Aortic smooth muscle cell (primary cell): Measurements from ENCODE around the gene OR52N1. TPM values are rescaled to one million over a fixed set of nuclear protein-coding genes. Genes with fewer than 3 reads are reported as not detected.

Experiments
- total RNA-seq: library from RNA; depleted of rRNA; stranded (reverse); fragments of >200 nt; gene quantifications from 2 replicates; pipeline ENCODE4 v1.2.3, GENCODE V29; 2014

OR52N1 gene
- total RNA-seq, result not detected in 2 replicates

GRCh38 chr11:5791165-5791564 is at the start of gene OR52N1:
OR52N1 (minus strand) TSS chr11:5791265; CDS start chr11:5788816, 2,449 bp downstream.

DNA sequence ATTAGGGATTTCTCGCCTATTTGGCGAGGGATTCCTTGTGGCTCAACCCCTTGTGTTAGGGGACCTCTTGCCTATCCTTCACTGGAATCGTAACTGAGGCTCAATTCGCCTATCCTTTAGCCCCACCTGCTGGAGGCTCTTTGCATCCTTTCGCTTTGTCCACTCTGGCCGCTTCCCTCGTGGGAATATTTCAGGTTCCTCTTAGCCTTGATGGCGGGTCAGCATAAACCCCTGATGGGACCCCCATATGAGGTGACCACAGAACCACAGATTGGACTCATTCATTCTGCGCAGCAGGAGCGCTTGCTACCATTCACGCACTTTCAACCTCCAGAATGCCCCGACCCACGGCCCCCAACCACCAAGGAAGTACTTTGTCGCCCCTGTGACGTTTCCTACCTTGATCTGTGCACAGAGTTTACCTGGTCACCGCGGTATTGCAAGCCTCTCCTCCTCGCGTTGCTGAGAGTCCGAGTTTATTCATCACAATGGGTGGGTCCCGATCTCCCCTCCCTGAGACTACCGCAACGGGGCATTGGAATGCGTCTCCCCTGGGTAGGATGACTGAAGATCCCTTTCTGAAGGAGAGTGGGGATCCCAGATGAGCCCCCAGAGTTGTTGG is 17.5 kb upstream of the OR52N1 start, which contains the start of gene OR52N2:
OR52N2 (plus strand) TSS at position 425 of the 622 bp plus-strand sequence. CDS start 11,412 bp downstream, outside the sequence.

GRCh38 chr11:5783255-5783654 is 7.8 kb downstream of the OR52N1 start, which contains the start of gene OR52N5:
OR52N5 (minus strand) TSS chr11:5783355; CDS start chr11:5778634, 4,721 bp downstream.

GRCh38 chr11:5753943-5754342 is 37.1 kb downstream of the OR52N1 start, which contains the start of gene OR52N4:
OR52N4 (plus strand) TSS chr11:5754243; CDS start chr11:5754741, 498 bp downstream.

Other genes with a start within 250 kb of the OR52N1 start
- gene OR52H1, start 242.7 kb downstream of the OR52N1 start, total RNA-seq, result 0.66 and 0.87 TPM in 2 replicates
- gene OR52B6, start 210.4 kb downstream of the OR52N1 start, total RNA-seq, result not detected in 2 replicates
- gene TRIM6, start 194.6 kb downstream of the OR52N1 start, total RNA-seq, result 2.9 and 3.9 TPM in 2 replicates
- gene TRIM34, start 166.3 kb downstream of the OR52N1 start, total RNA-seq, result 16.4 and 21.3 TPM in 2 replicates
- 36.5 and 55.3 TPM in 2 replicates for gene TRIM5, start 106.2 kb downstream of the OR52N1 start, total RNA-seq
- 69.4 and 128 TPM in 2 replicates for gene TRIM22, start 101.5 kb downstream of the OR52N1 start, total RNA-seq
- 0.06 TPM in 1 of 2 replicates, not detected in the other for gene OR56B1, start 54.8 kb downstream of the OR52N1 start, total RNA-seq
- gene OR52N4, start 37.0 kb downstream of the OR52N1 start, total RNA-seq, result not detected in 2 replicates
- not detected in 2 replicates for gene OR52N5, start 7.9 kb downstream of the OR52N1 start, total RNA-seq
- not detected in 2 replicates for gene OR52N2, start 17.7 kb upstream of the OR52N1 start, total RNA-seq
- not detected in 2 replicates for gene OR52E6, start 50.6 kb upstream of the OR52N1 start, total RNA-seq
- not detected in 2 replicates for gene OR52E8, start 66.4 kb upstream of the OR52N1 start, total RNA-seq
- not detected in 2 replicates for gene OR52E4, start 89.4 kb upstream of the OR52N1 start, total RNA-seq
- gene OR52E5, start 101.9 kb upstream of the OR52N1 start, total RNA-seq, result not detected in 2 replicates
- not detected in 2 replicates for gene OR56A3, start 151.0 kb upstream of the OR52N1 start, total RNA-seq
- gene OR56A5, start 177.2 kb upstream of the OR52N1 start, total RNA-seq, result not detected in 2 replicates
- gene OR52L1, start 195.7 kb upstream of the OR52N1 start, total RNA-seq, result not detected in 2 replicates
- gene OR56A4, start 215.7 kb upstream of the OR52N1 start, total RNA-seq, result not detected in 2 replicates
- gene OR56A1, start 239.5 kb upstream of the OR52N1 start, total RNA-seq, result not detected in 2 replicates